Measurements from ENCODE around the gene TMEM9B.

DNA sequence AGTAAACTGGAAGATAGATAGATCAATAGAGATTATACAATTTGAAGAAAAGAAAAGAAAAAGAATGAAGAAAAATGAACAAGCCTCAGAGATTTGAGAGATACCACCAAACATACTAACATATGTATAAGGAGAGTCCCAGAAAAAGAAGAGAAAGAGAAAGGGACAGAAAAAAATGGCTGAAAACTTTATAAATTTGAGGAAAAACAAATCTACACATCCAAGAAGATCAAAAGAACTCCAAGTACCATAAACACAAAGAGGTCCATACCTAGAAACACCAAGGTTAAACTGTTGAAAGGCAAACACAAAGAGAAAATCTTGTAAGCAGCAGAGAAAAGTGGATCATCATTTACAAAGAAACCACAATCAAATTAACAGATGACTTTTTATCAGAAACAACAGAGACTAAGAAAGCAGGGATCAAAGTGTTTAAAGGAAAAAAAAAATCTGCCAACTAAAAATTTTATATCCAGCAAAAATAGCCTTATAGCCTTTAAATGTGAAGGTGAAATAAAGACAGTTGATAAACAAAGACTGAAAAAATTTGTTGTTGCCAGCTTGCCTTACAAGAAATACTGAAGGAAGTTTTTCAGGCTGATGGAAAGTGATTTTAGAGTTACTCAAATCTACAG is 65.0 kb downstream of the TMEM9B start:
- TF ChIP-seq POLR2A (IDR thresholded peaks at IDR 0.05; ENCODE audit: extremely low read depth, insufficient read length), result no peak
- TF ChIP-seq, protein P1, sequence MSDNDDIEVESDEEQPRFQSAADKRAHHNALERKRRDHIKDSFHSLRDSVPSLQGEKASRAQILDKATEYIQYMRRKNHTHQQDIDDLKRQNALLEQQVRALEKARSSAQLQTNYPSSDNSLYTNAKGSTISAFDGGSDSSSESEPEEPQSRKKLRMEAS (IDR thresholded peaks at IDR 0.05; ENCODE audit: low read depth, low read length), result no peak
- TF ChIP-seq, protein P2, sequence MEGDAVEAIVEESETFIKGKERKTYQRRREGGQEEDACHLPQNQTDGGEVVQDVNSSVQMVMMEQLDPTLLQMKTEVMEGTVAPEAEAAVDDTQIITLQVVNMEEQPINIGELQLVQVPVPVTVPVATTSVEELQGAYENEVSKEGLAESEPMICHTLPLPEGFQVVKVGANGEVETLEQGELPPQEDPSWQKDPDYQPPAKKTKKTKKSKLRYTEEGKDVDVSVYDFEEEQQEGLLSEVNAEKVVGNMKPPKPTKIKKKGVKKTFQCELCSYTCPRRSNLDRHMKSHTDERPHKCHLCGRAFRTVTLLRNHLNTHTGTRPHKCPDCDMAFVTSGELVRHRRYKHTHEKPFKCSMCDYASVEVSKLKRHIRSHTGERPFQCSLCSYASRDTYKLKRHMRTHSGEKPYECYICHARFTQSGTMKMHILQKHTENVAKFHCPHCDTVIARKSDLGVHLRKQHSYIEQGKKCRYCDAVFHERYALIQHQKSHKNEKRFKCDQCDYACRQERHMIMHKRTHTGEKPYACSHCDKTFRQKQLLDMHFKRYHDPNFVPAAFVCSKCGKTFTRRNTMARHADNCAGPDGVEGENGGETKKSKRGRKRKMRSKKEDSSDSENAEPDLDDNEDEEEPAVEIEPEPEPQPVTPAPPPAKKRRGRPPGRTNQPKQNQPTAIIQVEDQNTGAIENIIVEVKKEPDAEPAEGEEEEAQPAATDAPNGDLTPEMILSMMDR (IDR thresholded peaks at IDR 0.05; ENCODE audit: low read depth, low read length), result no peak
